WTC11 (cell line): ENCODE results near the gene ING5. TPM values are rescaled to one million over a fixed set of nuclear protein-coding genes. Genes with fewer than 3 reads are reported as not detected.

Experiments
- ATF1 ChIP-seq: sonication (generic); formaldehyde crosslinking; IDR thresholded peaks from 2 replicates; pipeline ENCODE4 v1.8.1; 2023; ENCODE audit warnings: mild to moderate bottlenecking, moderate library complexity, missing genetic modification reagents
- ATF6 ChIP-seq: sonication (generic); formaldehyde crosslinking; IDR thresholded peaks from 2 replicates; pipeline ENCODE4 v1.8.1; 2023; ENCODE audit warnings: mild to moderate bottlenecking, missing genetic modification reagents
- E2F1 ChIP-seq: sonication (generic); formaldehyde crosslinking; IDR thresholded peaks from 2 replicates; pipeline ENCODE4 v1.8.0; 2022; ENCODE audit warnings: mild to moderate bottlenecking, missing genetic modification reagents
- E2F5 ChIP-seq: sonication (generic); formaldehyde crosslinking; IDR thresholded peaks from 2 replicates; pipeline ENCODE4 v1.8.1; 2022; ENCODE audit warnings: mild to moderate bottlenecking, moderate library complexity, missing genetic modification reagents
- FOXP1 ChIP-seq: sonication (generic); formaldehyde crosslinking; IDR thresholded peaks from 2 replicates; pipeline ENCODE4 v1.8.0; 2022; ENCODE audit warnings: missing genetic modification reagents, mild to moderate bottlenecking, moderate library complexity, borderline replicate concordance
- HMGA2 ChIP-seq: fragments of 250-450 bp; sonication (Bioruptor Pico); IDR thresholded peaks from 2 replicates; pipeline ENCODE4 v1.4.0; 2021; ENCODE audit warnings: mild to moderate bottlenecking, moderate library complexity
- HMGXB4 ChIP-seq: sonication (generic); formaldehyde crosslinking; IDR thresholded peaks from 2 replicates; pipeline ENCODE4 v1.8.1; 2023; ENCODE audit warnings: mild to moderate bottlenecking, moderate library complexity, missing genetic modification reagents
- IRF2 ChIP-seq: sonication (generic); formaldehyde crosslinking; IDR thresholded peaks from 2 replicates; pipeline ENCODE4 v1.8.0; 2022; ENCODE audit warnings: low read depth, missing genetic modification reagents, borderline replicate concordance
- KAT7 ChIP-seq: sonication (generic); formaldehyde crosslinking; IDR thresholded peaks from 2 replicates; pipeline ENCODE4 v1.8.1; 2023; ENCODE audit warnings: missing genetic modification reagents, mild to moderate bottlenecking, borderline replicate concordance
- NR1H2 ChIP-seq: sonication (generic); formaldehyde crosslinking; IDR thresholded peaks from 2 replicates; pipeline ENCODE4 v1.9.0; 2021; ENCODE audit warnings: mild to moderate bottlenecking, moderate library complexity, missing genetic modification reagents
- OVOL2 ChIP-seq: fragments of 250-450 bp; sonication (Bioruptor Pico); IDR thresholded peaks from 2 replicates; pipeline ENCODE4 v1.9.0; 2021; ENCODE audit warnings: mild to moderate bottlenecking, borderline replicate concordance
- RORB ChIP-seq: fragments of 250-450 bp; sonication (Bioruptor Pico); IDR thresholded peaks from 2 replicates; pipeline ENCODE4 v1.9.0; 2021; ENCODE audit warnings: mild to moderate bottlenecking
- SP1 ChIP-seq: sonication (generic); formaldehyde crosslinking; conservative IDR thresholded peaks from 2 replicates; pipeline ENCODE4 v1.8.1; 2022; ENCODE audit warnings: missing genetic modification reagents
- TCF7 ChIP-seq: sonication (generic); formaldehyde crosslinking; IDR thresholded peaks from 2 replicates; pipeline ENCODE4 v1.8.0; 2022; ENCODE audit warnings: mild to moderate bottlenecking, low read depth, missing genetic modification reagents, moderate library complexity
- USF2 ChIP-seq: sonication (generic); formaldehyde crosslinking; IDR thresholded peaks from 2 replicates; pipeline ENCODE4 v1.8.1; 2023; ENCODE audit warnings: mild to moderate bottlenecking, missing genetic modification reagents, moderate library complexity
- ZBTB21 ChIP-seq: sonication (generic); formaldehyde crosslinking; IDR thresholded peaks from 2 replicates; pipeline ENCODE4 v1.8.1; 2023; ENCODE audit warnings: mild to moderate bottlenecking, missing genetic modification reagents, borderline replicate concordance
- ZNF232 ChIP-seq: sonication (generic); formaldehyde crosslinking; IDR thresholded peaks from 2 replicates; pipeline ENCODE4 v1.8.0; 2022; ENCODE audit warnings: mild to moderate bottlenecking, missing genetic modification reagents
- ZNF263 ChIP-seq: sonication (generic); formaldehyde crosslinking; IDR thresholded peaks from 2 replicates; pipeline ENCODE4 v1.8.1; 2022; ENCODE audit warnings: low read depth, mild to moderate bottlenecking, moderate library complexity, missing genetic modification reagents
- ZNF396 ChIP-seq: fragments of 250-450 bp; sonication (Bioruptor Pico); IDR thresholded peaks from 2 replicates; pipeline ENCODE4 v1.8.0; 2021; ENCODE audit warnings: mild to moderate bottlenecking, moderate library complexity, borderline replicate concordance
- ZNF512 ChIP-seq: sonication (generic); formaldehyde crosslinking; IDR thresholded peaks from 2 replicates; pipeline ENCODE4 v1.8.1; 2022; ENCODE audit warnings: missing genetic modification reagents, borderline replicate concordance
- total RNA-seq: library from RNA; stranded (reverse); gene quantifications from 3 replicates; pipeline ENCODE4 v1.2.3, GENCODE V29; 2021
- TF ChIP-seq, protein P1 (sequence below): sonication (generic); formaldehyde crosslinking; IDR thresholded peaks from 2 replicates; pipeline ENCODE4 v1.8.1; 2023; ENCODE audit warnings: mild to moderate bottlenecking, missing genetic modification reagents, borderline replicate concordance
- TF ChIP-seq, protein P2 (sequence below): fragments of 200-600 bp; IDR thresholded peaks from 2 replicates; pipeline ENCODE4 v1.8.0; 2022; ENCODE audit warnings: antibody characterized with exemption

The ING5 gene
- total RNA-seq, 1 experiment from 2014 or later: 43.1 TPM

DNA sequence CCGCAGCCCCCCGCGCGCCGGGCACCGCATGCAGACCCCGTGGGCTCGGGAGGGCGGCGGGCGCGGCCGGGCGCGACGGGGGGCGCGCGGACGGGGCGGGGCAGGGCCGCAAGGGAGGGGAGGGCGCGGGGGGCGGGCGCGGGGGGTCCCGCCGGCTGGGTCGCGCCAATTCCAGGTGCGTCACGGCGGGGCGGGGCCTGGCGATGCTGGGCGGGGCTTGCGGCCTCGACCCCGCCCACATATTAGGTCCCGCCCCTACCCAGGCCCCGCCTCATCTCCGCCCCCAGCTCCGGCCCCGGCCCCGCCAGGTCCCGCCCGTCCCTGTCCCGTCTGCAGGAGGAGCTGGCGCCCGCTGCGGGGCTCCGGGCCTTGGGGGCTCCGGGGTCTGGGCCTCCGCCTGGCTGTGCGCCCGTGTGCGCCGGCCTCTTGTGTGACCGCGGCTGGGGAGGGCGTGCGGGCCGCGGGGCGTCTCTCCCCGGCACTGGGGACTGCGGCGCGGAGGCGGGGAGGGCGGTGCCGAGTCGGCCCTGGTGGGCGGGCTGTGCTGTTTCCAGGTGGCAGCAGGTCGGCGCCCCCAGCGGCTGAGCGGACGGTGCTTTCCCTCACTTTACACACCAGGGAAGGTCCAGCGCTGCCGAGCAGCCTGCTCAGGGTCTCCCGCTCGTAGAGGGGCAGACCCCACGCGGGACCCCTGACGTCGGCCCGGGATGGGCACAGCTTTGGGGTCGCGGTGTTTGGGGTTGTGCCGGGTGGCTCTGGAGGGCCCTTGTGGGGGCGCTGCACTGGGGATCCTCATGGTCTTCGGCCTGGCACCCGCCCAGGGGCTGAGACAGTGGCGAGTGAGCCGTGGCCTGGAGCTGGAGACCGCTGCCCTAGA is 554 bp downstream of the ING5 start (continued):
- TF ChIP-seq ATF6 (no peak), KAT7 (CRISPR knock-in tag) (0 out of 2 replicates have a peak, but pooled peaks have one; percentile 5), TCF7 (CRISPR knock-in tag) (no peak), ZNF232 (CRISPR knock-in tag) (0 out of 2 replicates have a peak, but pooled peaks have one; percentile 16), USF2 (CRISPR knock-in tag) (no peak), NR1H2 (no peak), ZNF396 (CRISPR knock-in tag) (no peak), ZNF263 (CRISPR knock-in tag) (no peak), ZNF512 (CRISPR knock-in tag) (no peak), IRF2 (CRISPR knock-in tag) (no peak), RORB (CRISPR knock-in tag) (no peak), E2F5 (CRISPR knock-in tag) (0 out of 2 replicates have a peak, but pooled peaks have one; percentile 48), HMGXB4 (CRISPR knock-in tag) (peak; percentile 89), FOXP1 (CRISPR knock-in tag) (peak; percentile 53; the same call in 1 of the 2 replicates), SP1 (CRISPR knock-in tag) (peak; percentile 79; the same call in 1 of the 2 replicates), E2F1 (CRISPR knock-in tag) (no peak), OVOL2 (no peak), ATF1 (CRISPR knock-in tag) (no peak), ZBTB21 (no peak), HMGA2 (CRISPR knock-in tag) (no peak)
- TF ChIP-seq, protein P1, sequence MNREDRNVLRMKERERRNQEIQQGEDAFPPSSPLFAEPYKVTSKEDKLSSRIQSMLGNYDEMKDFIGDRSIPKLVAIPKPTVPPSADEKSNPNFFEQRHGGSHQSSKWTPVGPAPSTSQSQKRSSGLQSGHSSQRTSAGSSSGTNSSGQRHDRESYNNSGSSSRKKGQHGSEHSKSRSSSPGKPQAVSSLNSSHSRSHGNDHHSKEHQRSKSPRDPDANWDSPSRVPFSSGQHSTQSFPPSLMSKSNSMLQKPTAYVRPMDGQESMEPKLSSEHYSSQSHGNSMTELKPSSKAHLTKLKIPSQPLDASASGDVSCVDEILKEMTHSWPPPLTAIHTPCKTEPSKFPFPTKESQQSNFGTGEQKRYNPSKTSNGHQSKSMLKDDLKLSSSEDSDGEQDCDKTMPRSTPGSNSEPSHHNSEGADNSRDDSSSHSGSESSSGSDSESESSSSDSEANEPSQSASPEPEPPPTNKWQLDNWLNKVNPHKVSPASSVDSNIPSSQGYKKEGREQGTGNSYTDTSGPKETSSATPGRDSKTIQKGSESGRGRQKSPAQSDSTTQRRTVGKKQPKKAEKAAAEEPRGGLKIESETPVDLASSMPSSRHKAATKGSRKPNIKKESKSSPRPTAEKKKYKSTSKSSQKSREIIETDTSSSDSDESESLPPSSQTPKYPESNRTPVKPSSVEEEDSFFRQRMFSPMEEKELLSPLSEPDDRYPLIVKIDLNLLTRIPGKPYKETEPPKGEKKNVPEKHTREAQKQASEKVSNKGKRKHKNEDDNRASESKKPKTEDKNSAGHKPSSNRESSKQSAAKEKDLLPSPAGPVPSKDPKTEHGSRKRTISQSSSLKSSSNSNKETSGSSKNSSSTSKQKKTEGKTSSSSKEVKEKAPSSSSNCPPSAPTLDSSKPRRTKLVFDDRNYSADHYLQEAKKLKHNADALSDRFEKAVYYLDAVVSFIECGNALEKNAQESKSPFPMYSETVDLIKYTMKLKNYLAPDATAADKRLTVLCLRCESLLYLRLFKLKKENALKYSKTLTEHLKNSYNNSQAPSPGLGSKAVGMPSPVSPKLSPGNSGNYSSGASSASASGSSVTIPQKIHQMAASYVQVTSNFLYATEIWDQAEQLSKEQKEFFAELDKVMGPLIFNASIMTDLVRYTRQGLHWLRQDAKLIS (CRISPR knock-in tag): no peak
- TF ChIP-seq, protein P2, sequence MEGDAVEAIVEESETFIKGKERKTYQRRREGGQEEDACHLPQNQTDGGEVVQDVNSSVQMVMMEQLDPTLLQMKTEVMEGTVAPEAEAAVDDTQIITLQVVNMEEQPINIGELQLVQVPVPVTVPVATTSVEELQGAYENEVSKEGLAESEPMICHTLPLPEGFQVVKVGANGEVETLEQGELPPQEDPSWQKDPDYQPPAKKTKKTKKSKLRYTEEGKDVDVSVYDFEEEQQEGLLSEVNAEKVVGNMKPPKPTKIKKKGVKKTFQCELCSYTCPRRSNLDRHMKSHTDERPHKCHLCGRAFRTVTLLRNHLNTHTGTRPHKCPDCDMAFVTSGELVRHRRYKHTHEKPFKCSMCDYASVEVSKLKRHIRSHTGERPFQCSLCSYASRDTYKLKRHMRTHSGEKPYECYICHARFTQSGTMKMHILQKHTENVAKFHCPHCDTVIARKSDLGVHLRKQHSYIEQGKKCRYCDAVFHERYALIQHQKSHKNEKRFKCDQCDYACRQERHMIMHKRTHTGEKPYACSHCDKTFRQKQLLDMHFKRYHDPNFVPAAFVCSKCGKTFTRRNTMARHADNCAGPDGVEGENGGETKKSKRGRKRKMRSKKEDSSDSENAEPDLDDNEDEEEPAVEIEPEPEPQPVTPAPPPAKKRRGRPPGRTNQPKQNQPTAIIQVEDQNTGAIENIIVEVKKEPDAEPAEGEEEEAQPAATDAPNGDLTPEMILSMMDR: no peak
